WTC11 (cell line): ENCODE measurements around the gene GPR152. TPM values are rescaled to one million over a fixed set of nuclear protein-coding genes. Genes with fewer than 3 reads are reported as not detected.

Experiments
- ATAC-seq: fragments of 200-7000 bp; cut with Tn5 transposase; 2 replicates; pipeline ENCODE4 v1.10.0; 2021; ENCODE audit warnings: mild to moderate bottlenecking, moderate library complexity
- CTCF ChIA-PET: fragments of 300-600 bp; sonication (Branson Sonifier 250); formaldehyde crosslinking; loops from one replicate; lab custom pipeline; 2021; ENCODE audit warnings: antibody characterized with exemption; lab: Charles Lee
- POLR2A ChIA-PET: fragments of 350-600 bp; sonication (Branson Sonifier 250); formaldehyde crosslinking; loops from one replicate; lab custom pipeline; 2021; ENCODE audit warnings: antibody characterized with exemption; lab: Charles Lee
- DNase-seq: peaks from one replicate; pipeline ENCODE4 v3.0.0; 2021; ENCODE audit warnings: low spot score
- H3K27ac Mint-ChIP-seq: 2 replicates; pipeline ENCODE4 v1.8.0; 2021; ENCODE audit warnings: mixed read lengths
- H3K27me3 Mint-ChIP-seq: 2 replicates; pipeline ENCODE4 v1.8.0; 2021; ENCODE audit warnings: low read depth, mild to moderate bottlenecking, moderate library complexity, mixed read lengths
- H3K36me3 Mint-ChIP-seq: 2 replicates; pipeline ENCODE4 v1.8.0; 2021; ENCODE audit warnings: mixed read lengths
- H3K4me1 Mint-ChIP-seq: 2 replicates; pipeline ENCODE4 v1.8.0; 2022; ENCODE audit warnings: mixed read lengths
- H3K4me3 Mint-ChIP-seq: 2 replicates; pipeline ENCODE4 v1.8.0; 2021; ENCODE audit warnings: mild to moderate bottlenecking, moderate library complexity, mixed read lengths
- H3K9me3 Mint-ChIP-seq: 2 replicates; pipeline ENCODE4 v1.8.0; 2021; ENCODE audit warnings: mixed read lengths
- AFF4 ChIP-seq: sonication (generic); formaldehyde crosslinking; IDR thresholded peaks from 2 replicates; pipeline ENCODE4 v1.8.1; 2023; ENCODE audit warnings: mild to moderate bottlenecking, missing genetic modification reagents, borderline replicate concordance
- E2F1 ChIP-seq: sonication (generic); formaldehyde crosslinking; IDR thresholded peaks from 2 replicates; pipeline ENCODE4 v1.8.0; 2022; ENCODE audit warnings: mild to moderate bottlenecking, missing genetic modification reagents
- ERG ChIP-seq: fragments of 250-450 bp; sonication (Bioruptor Pico); IDR thresholded peaks from 2 replicates; pipeline ENCODE4 v1.8.0; 2021; ENCODE audit warnings: mild to moderate bottlenecking
- ESRRA ChIP-seq: sonication (generic); formaldehyde crosslinking; IDR thresholded peaks from 2 replicates; pipeline ENCODE4 v1.8.1; 2022; ENCODE audit warnings: mild to moderate bottlenecking, missing genetic modification reagents, borderline replicate concordance
- HMGA2 ChIP-seq: fragments of 250-450 bp; sonication (Bioruptor Pico); IDR thresholded peaks from 2 replicates; pipeline ENCODE4 v1.4.0; 2021; ENCODE audit warnings: mild to moderate bottlenecking, moderate library complexity
- IRF2 ChIP-seq: sonication (generic); formaldehyde crosslinking; IDR thresholded peaks from 2 replicates; pipeline ENCODE4 v1.8.0; 2022; ENCODE audit warnings: low read depth, missing genetic modification reagents, borderline replicate concordance
- NFE2L1 ChIP-seq: sonication (generic); formaldehyde crosslinking; IDR thresholded peaks from 2 replicates; pipeline ENCODE4 v1.8.1; 2023; ENCODE audit warnings: missing genetic modification reagents
- NR2C2 ChIP-seq: sonication (generic); formaldehyde crosslinking; IDR thresholded peaks from 2 replicates; pipeline ENCODE4 v1.8.0; 2022; ENCODE audit warnings: mild to moderate bottlenecking, missing genetic modification reagents
- OVOL2 ChIP-seq: fragments of 250-450 bp; sonication (Bioruptor Pico); IDR thresholded peaks from 2 replicates; pipeline ENCODE4 v1.9.0; 2021; ENCODE audit warnings: mild to moderate bottlenecking, borderline replicate concordance
- PRDM15 ChIP-seq: sonication (generic); formaldehyde crosslinking; IDR thresholded peaks from 2 replicates; pipeline ENCODE4 v1.8.0; 2022; ENCODE audit warnings: missing genetic modification reagents
- PREB ChIP-seq: sonication (generic); formaldehyde crosslinking; IDR thresholded peaks from 2 replicates; pipeline ENCODE4 v1.8.1; 2022; ENCODE audit warnings: mild to moderate bottlenecking, missing genetic modification reagents, moderate library complexity, borderline replicate concordance
- RORB ChIP-seq: fragments of 250-450 bp; sonication (Bioruptor Pico); IDR thresholded peaks from 2 replicates; pipeline ENCODE4 v1.9.0; 2021; ENCODE audit warnings: mild to moderate bottlenecking
- SOX15 ChIP-seq: fragments of 250-450 bp; sonication (Bioruptor Pico); IDR thresholded peaks from 2 replicates; pipeline ENCODE4 v1.9.0; 2021; ENCODE audit warnings: mild to moderate bottlenecking
- TEAD4 ChIP-seq: sonication (generic); formaldehyde crosslinking; IDR thresholded peaks from 2 replicates; pipeline ENCODE4 v1.8.0; 2022; ENCODE audit warnings: mild to moderate bottlenecking, missing genetic modification reagents
- ZBTB43 ChIP-seq: sonication (generic); formaldehyde crosslinking; IDR thresholded peaks from 2 replicates; pipeline ENCODE4 v1.8.1; 2023; ENCODE audit warnings: mild to moderate bottlenecking, missing genetic modification reagents
- ZNF232 ChIP-seq: sonication (generic); formaldehyde crosslinking; IDR thresholded peaks from 2 replicates; pipeline ENCODE4 v1.8.0; 2022; ENCODE audit warnings: mild to moderate bottlenecking, missing genetic modification reagents
- ZNF396 ChIP-seq: fragments of 250-450 bp; sonication (Bioruptor Pico); IDR thresholded peaks from 2 replicates; pipeline ENCODE4 v1.8.0; 2021; ENCODE audit warnings: mild to moderate bottlenecking, moderate library complexity, borderline replicate concordance
- ZNF532 ChIP-seq: fragments of 250-450 bp; sonication (Bioruptor Pico); IDR thresholded peaks from 2 replicates; pipeline ENCODE4 v1.9.0; 2021; ENCODE audit warnings: mild to moderate bottlenecking, borderline replicate concordance
- total RNA-seq: library from RNA; stranded (reverse); gene quantifications from 3 replicates; pipeline ENCODE4 v1.2.3, GENCODE V29; 2021

The GPR152 gene
- total RNA-seq, 1 experiment from 2014 or later = not detected

- peak within 1 kb of the TSS; percentile 97 for H3K4me3 Mint-ChIP-seq
- peaks cover 4% of the 10 kb centered on the region for H3K4me1 Mint-ChIP-seq
- H3K27ac Mint-ChIP-seq = peak within 1 kb of the TSS; percentile 93
- H3K27me3 Mint-ChIP-seq = no peaks in the 10 kb centered on the region
- CTCF ChIA-PET = interaction anchor here (0.9 to 4.5 kb wide), 4 partner anchors 9 to 77 kb away, joined by 3 to 23 read pairs (median 3); partner anchors contain the start of genes PPP1CA, PTPRCAP and RAD9A
- no peaks in the 10 kb centered on the region for H3K9me3 Mint-ChIP-seq
- POLR2A ChIA-PET = interaction anchor here (0.9 to 2.7 kb wide), 7 partner anchors 8 to 55 kb away, joined by 3 to 10 read pairs (median 3); partner anchors contain the start of genes AIP, PPP1CA and TMEM134
- peaks cover 9% of the 10 kb centered on the region for H3K36me3 Mint-ChIP-seq
- peak; percentile 100 for DNase-seq
- ATAC-seq = peak; percentile 91
- no peak for TF ChIP-seq SOX15 (CRISPR knock-in tag)
- TF ChIP-seq ERG = no peak
- no peak for TF ChIP-seq ZNF396 (CRISPR knock-in tag)
- no peak for TF ChIP-seq IRF2
- TF ChIP-seq OVOL2 (CRISPR knock-in tag) = no peak
- TF ChIP-seq PREB (CRISPR knock-in tag) = no peak
- no peak for TF ChIP-seq HMGA2 (CRISPR knock-in tag)
- no peak for TF ChIP-seq RORB (CRISPR knock-in tag)
- TF ChIP-seq ZNF232 = 0 out of 2 replicates have a peak, but pooled peaks have one; percentile 52
- no peak for TF ChIP-seq ZNF532 (CRISPR knock-in tag)
- no peak for TF ChIP-seq TEAD4 (CRISPR knock-in tag)
- TF ChIP-seq NR2C2 (CRISPR knock-in tag) = no peak
- no peak for TF ChIP-seq PRDM15 (CRISPR knock-in tag)
- no peak for TF ChIP-seq ESRRA (CRISPR knock-in tag)
- no peak for TF ChIP-seq ZBTB43
- TF ChIP-seq NFE2L1 (CRISPR knock-in tag) = no peak
- TF ChIP-seq AFF4 (CRISPR knock-in tag) = no peak
- TF ChIP-seq E2F1 = no peak
Observed at GRCh38 chr11:67428052-67429001, 24.2 kb downstream of the GPR152 start, which contains the start of gene RPS6KB2. Gene RPS6KB2 (plus strand): TSS chr11:67428494. CDS start chr11:67428546, 52 bp downstream.
